Measurements from ENCODE around the gene SFMBT1. TPM values are rescaled to one million over a fixed set of nuclear protein-coding genes. Genes with fewer than 3 reads are reported as not detected.

The SFMBT1 gene
- total and polyA plus RNA-seq, 2 of the 8 experiments (the other 6 are each of a cell fraction or from before 2014, with no cell fraction given): 8.1 to 16.8 TPM

DNA sequence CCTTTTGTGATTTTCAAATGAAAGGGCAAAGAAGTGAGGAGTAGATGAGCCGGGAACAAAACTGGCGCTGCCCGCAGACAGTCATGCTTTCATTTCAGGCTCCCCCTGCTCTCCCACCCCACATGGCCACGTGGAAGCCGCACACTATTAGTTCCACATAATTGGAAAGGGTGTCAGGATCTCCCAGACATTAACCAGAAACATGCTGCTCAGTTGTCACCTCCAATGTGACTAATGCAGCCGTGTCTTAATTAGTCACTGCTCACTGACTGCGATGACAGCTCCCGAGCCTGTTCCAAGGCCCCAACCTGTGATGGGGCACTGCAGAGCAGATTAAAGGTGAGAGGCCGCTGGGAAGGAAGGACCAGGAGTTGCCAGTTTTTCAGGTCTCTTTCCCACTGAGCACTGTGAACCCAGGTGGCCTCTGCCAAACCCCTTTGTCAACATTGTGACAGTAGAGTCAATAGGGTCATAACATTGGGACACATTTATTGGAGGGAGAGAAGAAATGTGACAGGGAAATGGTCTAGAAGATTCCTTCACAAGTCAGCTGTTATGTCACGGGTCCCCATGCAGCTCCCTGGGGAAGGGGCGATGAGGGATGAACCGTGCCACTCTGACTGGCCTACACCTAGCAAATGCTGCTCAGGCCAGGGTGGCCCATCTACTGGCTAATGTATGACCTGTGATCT lies 38.6 kb upstream of the SFMBT1 start:
- no peak overlapping the region for H3K4ac ChIP-seq (replicated peaks; ENCODE audit: insufficient read length, low read depth, low read length)
- H3K27ac ChIP-seq (ENCODE audit: low read depth, low read length): no peak overlapping the region
- H2BK12ac ChIP-seq (ENCODE audit: low read depth, low read length): no peak overlapping the region
- no peak overlapping the region for H3K4me3 ChIP-seq (ENCODE audit: extremely low read depth in 1 of 4, insufficient read depth in 2 of 4, low read depth in 3 of 4, low read length in 4 of 4)
- no peak overlapping the region for H2AFZ ChIP-seq (ENCODE audit: low read length)
- no peak overlapping the region for H3K9ac ChIP-seq (replicated peaks in 1 of 4; ENCODE audit: extremely low read depth in 1 of 4, low read depth in 3 of 4, low read length in 3 of 4)
- ChIA-PET CTCF (ENCODE audit: partially characterized antibody) (interaction anchor here (1.2 to 1.6 kb wide), 2 partner anchors 15 to 25 kb away, joined by 3 read pairs; no protein-coding TSS in a partner anchor), POLR2A (ENCODE audit: partially characterized antibody) (interaction anchor here (0.8 to 5.0 kb wide), 2 partner anchors 9 to 13 kb away, joined by 3 to 25 read pairs; no protein-coding TSS in a partner anchor)
- no peaks in the 10 kb centered on the region for H3K36me3 ChIP-seq (ENCODE audit: control insufficient read depth in 2 of 4, insufficient read depth in 4 of 4, low read length in 3 of 4)
- no peaks in the 10 kb centered on the region for H3K9me3 ChIP-seq (ENCODE audit: insufficient read depth in 2 of 2, low read depth in 1 of 2, low read length in 1 of 2)
- no peak overlapping the region for H4K5ac ChIP-seq (ENCODE audit: insufficient read length, low read depth, low read length)
- H3K56ac ChIP-seq (replicated peaks; ENCODE audit: insufficient read length, low read depth, low read length): no peak overlapping the region
- no peaks in the 10 kb centered on the region for H4K20me1 ChIP-seq (replicated peaks in 1 of 2; ENCODE audit: control insufficient read depth in 1 of 2, insufficient read depth in 2 of 2, low read length in 2 of 2)
- H3K79me2 ChIP-seq (ENCODE audit: control insufficient read depth in 1 of 2, insufficient read depth in 2 of 2, low read length in 2 of 2): no peaks in the 10 kb centered on the region
- no peak overlapping the region for H3K23ac ChIP-seq (ENCODE audit: insufficient read length)
- no peak overlapping the region for H2BK5ac ChIP-seq (ENCODE audit: low read depth, low read length)
- no peak overlapping the region for H2BK120ac ChIP-seq (replicated peaks; ENCODE audit: low read depth, low read length)
- WGBS, 2 experiments (ENCODE audit: extremely low coverage in 1 of 2, insufficient coverage in 1 of 2, insufficient read length in 1 of 2, insufficient replicate concordance in 2 of 2, low coverage in 1 of 2, low lambda C conversion rate in 2 of 2, missing lambda C conversion rate in 1 of 2): 91% methylated on average over 12 of the region's 12 CpGs; no CpG with 5 or more reads in 1 of the 2 experiments
- H3K18ac ChIP-seq (ENCODE audit: extremely low read depth, low read length): no peak overlapping the region
- no peaks in the 10 kb centered on the region for H3K27me3 ChIP-seq (replicated peaks in 1 of 4; ENCODE audit: control insufficient read depth in 3 of 4, extremely low read depth in 1 of 4, insufficient read depth in 3 of 4, low read length in 3 of 4)
- no peak overlapping the region for H2AK5ac ChIP-seq (ENCODE audit: low read depth, low read length)
- no peaks in the 10 kb centered on the region for H3K79me1 ChIP-seq (ENCODE audit: low read depth, low read length)
- H3K4me2 ChIP-seq (ENCODE audit: insufficient read depth in 1 of 2, low read depth in 2 of 2, low read length in 2 of 2): no peak overlapping the region
- FAIRE-seq: no peak
- no peak for DNase-seq (ENCODE audit: low read depth in 1 of 2, low spot score in 2 of 2)
- H4K91ac ChIP-seq (replicated peaks; ENCODE audit: insufficient read length, low read length): no peak overlapping the region
- H2BK20ac ChIP-seq (ENCODE audit: low read length): no peak overlapping the region
- H3K23me2 ChIP-seq (ENCODE audit: low read depth, low read length): no peaks in the 10 kb centered on the region
- H3K4me1 ChIP-seq (replicated peaks in 1 of 4; ENCODE audit: control insufficient read depth in 3 of 4, insufficient read depth in 4 of 4, low read length in 3 of 4): no peaks in the 10 kb centered on the region
- H2BK15ac ChIP-seq (ENCODE audit: low read length): no peak overlapping the region
- H4K8ac ChIP-seq (ENCODE audit: extremely low read depth, insufficient read depth, low read length): no peak overlapping the region
- no peak overlapping the region for H3K14ac ChIP-seq (ENCODE audit: insufficient read length)
- no peak for TF ChIP-seq RXRA (IDR thresholded peaks at IDR 0.05; ENCODE audit: insufficient read depth, low read depth, low read length)
- no peak for TF ChIP-seq RBBP5 (IDR thresholded peaks at IDR 0.05; ENCODE audit: borderline replicate concordance, low read depth, low read length)
- no peak for TF ChIP-seq MAFK (IDR thresholded peaks at IDR 0.05; ENCODE audit: low read depth, low read length)
- no peak for TF ChIP-seq CTBP2 (IDR thresholded peaks at IDR 0.05; ENCODE audit: borderline replicate concordance, insufficient read depth, insufficient read length, low read length)
- no peak for TF ChIP-seq JUN (IDR thresholded peaks at IDR 0.05; ENCODE audit: low read depth, low read length)
- no peak for TF ChIP-seq POLR2A (IDR thresholded peaks at IDR 0.05; ENCODE audit: control extremely low read depth in 1 of 2, low read depth in 2 of 2, low read length in 2 of 2)
